ENCODE data around the gene PPFIA4. TPM values are rescaled to one million over a fixed set of nuclear protein-coding genes. Genes with fewer than 3 reads are reported as not detected.
"Not testable (repeated sequence)": the region's sequence is repeated elsewhere in the genome, so short reads cannot be mapped to it uniquely, and the experiment has no call there.

PPFIA4 gene
- total and polyA plus RNA-seq, 8 donors, result 0.29 to 2.2 (median 0.89) TPM; not detected in 1

DNA sequence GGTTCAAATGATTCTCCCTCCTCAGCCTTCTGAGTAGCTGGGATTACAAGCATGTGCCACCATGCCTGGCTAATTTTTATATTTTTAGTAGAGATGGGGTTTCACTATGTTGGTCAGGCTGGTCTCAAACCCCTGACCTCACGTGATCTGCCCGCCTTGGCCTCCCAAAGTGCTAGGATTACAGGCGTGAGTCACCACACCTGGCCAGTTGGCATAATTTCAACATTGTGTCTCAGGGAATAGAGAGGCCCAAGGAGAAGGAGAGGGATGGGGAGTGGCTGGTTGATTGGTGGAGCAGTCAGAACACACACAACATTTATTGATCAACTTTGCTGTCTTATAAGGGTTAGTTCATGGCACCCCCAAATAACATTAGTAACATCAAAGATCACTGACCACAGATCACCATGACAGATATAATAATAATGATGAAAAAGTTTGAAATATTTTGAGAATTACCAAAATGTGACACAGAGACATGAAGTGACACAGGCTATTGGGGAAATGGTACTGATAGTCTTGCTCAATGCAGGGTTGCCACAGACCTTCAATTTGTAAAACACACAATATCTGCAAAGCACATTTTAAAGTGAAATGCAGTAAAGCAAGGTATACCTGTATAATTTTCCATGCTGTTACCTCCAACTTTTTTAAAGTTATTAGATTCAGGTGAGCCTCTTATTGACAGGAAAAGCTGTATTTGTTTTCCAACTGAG lies 43.4 kb upstream of the PPFIA4 start:
- no peaks in the 10 kb centered on the region for H3K36me3 ChIP-seq
- TF ChIP-seq, protein P1, sequence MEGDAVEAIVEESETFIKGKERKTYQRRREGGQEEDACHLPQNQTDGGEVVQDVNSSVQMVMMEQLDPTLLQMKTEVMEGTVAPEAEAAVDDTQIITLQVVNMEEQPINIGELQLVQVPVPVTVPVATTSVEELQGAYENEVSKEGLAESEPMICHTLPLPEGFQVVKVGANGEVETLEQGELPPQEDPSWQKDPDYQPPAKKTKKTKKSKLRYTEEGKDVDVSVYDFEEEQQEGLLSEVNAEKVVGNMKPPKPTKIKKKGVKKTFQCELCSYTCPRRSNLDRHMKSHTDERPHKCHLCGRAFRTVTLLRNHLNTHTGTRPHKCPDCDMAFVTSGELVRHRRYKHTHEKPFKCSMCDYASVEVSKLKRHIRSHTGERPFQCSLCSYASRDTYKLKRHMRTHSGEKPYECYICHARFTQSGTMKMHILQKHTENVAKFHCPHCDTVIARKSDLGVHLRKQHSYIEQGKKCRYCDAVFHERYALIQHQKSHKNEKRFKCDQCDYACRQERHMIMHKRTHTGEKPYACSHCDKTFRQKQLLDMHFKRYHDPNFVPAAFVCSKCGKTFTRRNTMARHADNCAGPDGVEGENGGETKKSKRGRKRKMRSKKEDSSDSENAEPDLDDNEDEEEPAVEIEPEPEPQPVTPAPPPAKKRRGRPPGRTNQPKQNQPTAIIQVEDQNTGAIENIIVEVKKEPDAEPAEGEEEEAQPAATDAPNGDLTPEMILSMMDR (IDR thresholded peaks at IDR 0.05), result no peak
- TF ChIP-seq POLR2A (IDR thresholded peaks at IDR 0.05), result no peak
- no peak for TF ChIP-seq EP300 (IDR thresholded peaks at IDR 0.05)
- TF ChIP-seq POLR2AphosphoS5 (IDR thresholded peaks at IDR 0.05), result no peak
- intact Hi-C loops (cut with DNase I; ENCODE audit: low total_unique reads), result no loop called here
- no peak overlapping the region for H3K4me3 ChIP-seq
- peaks cover 0 to 14% (median 0%) of the 10 kb centered on the region in 3 donors for H3K27me3 ChIP-seq
- H3K27ac ChIP-seq, result no peak overlapping the region
- H3K4me1 ChIP-seq, result no peaks in the 10 kb centered on the region
- H3K9me3 ChIP-seq, result no peaks in the 10 kb centered on the region
- DNase-seq, result no peak
- WGBS, 5 donors, result 55 to 74% (median 64%) methylated on average over 3 of the region's 3 CpGs

DNA sequence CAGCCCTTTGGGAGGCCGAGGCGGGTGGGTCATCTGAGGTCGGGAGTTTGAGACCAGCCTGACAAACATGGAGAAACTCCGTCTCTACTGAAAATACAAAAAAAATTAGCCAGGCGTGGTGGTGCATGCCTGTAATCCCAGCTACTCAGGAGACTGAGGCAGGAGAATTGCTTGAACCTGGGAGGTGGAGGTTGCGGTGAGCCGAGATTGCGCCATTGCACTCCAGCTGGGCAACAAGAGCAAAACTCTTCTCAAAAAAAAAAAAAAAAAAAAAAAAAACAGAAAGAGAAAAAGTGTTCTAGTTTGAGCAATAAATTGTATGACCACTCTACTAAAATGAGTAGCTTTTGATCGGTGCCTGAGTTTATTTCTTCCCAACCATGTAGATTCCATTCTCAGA lies 40.2 kb upstream of the PPFIA4 start:
- intact Hi-C loops (cut with DNase I; ENCODE audit: low total_unique reads); DNase-seq: not testable (repeated sequence)
- WGBS, 5 donors, result 73 to 86% (median 80%) methylated on average over 9 of the region's 9 CpGs

DNA sequence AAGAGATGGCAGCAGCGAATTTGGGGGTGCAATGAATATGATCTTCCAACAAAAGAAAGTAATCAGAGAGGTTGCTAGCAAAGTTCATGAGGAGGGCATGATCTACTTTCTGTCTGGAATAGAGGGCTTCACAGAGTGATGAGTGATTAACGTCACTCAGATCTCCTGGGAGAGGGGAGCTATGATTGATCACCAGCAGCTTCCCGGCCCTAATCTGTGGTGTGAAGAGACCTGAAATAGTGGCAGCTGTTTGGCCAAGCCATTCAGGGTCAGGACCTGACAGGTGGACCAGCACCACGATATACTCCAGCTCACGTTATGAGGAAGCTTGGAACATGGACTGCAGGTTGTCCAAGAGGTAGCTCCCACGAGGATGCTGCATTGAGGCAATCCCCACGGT lies 39.0 kb upstream of the PPFIA4 start:
- intact Hi-C loops (cut with DNase I; ENCODE audit: low total_unique reads), result no loop called here
- Histone ChIP-seq H3K27ac (no peak overlapping the region), H3K9me3 (no peaks in the 10 kb centered on the region), H3K4me3 (no peak overlapping the region), H3K4me1 (no peaks in the 10 kb centered on the region), H3K27me3 (peaks cover 0 to 5% (median 0%) of the 10 kb centered on the region in 3 donors), H3K36me3 (no peaks in the 10 kb centered on the region)
- whole genome bisulfite sequencing, 5 donors, result 55 to 65% (median 58%) methylated on average over 6 to 7 of the region's 7 CpGs
- DNase-seq, result no peak
- TF ChIP-seq POLR2A (IDR thresholded peaks at IDR 0.05) (no peak), POLR2AphosphoS5 (IDR thresholded peaks at IDR 0.05) (no peak)

More for the DNA sequence above, 40.2 kb upstream of the PPFIA4 start:
- H3K36me3 ChIP-seq, H3K4me3 ChIP-seq, H3K27ac ChIP-seq, H3K27me3 ChIP-seq, H3K9me3 ChIP-seq, H3K4me1 ChIP-seq: not testable (repeated sequence)

DNA sequence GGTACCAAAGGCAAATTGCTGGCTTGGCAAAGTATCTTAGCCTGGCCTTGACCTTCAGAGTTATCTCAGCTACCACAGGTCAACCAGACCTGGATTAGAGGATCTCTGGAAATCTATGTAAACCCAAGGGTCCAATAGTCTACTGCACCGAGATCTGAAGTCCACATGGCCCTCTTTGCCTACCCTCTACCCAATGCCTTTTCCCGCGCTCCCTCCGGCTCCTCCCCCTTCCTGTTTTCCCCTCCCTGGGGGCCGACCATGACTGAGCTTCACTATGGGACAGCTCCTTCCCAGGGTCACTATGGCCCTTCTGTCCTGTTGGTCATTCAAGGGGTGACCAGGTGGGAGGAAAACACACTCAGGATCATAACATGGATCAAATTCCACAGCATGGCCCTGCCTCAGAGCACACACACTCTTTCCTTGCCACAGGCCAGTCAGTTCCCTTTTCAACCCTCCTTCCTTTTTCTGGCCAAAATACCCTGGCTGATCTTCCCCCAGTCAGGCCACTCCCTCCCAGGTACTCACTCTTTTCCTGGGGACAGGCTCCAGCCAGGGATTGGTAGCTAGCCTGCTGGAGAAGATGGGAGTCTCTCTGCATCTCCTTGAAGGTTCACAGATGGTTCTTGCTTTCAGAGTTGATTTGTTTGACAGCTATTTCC lies 38.2 kb upstream of the PPFIA4 start:
- Histone ChIP-seq H3K27me3 (peaks cover 0 to 5% (median 0%) of the 10 kb centered on the region in 3 donors), H3K9me3 (no peaks in the 10 kb centered on the region), H3K36me3 (no peaks in the 10 kb centered on the region), H3K27ac (no peak overlapping the region), H3K4me3 (no peak overlapping the region), H3K4me1 (no peaks in the 10 kb centered on the region)
- no peak for TF ChIP-seq EP300 (IDR thresholded peaks at IDR 0.05)
- no peak for TF ChIP-seq POLR2AphosphoS5 (IDR thresholded peaks at IDR 0.05)
- TF ChIP-seq, protein P1 (IDR thresholded peaks at IDR 0.05), result no peak
- TF ChIP-seq POLR2A (IDR thresholded peaks at IDR 0.05), result no peak
- intact Hi-C loops (cut with DNase I; ENCODE audit: low total_unique reads), result no loop called here
- no peak for DNase-seq
- WGBS, 5 donors, result 70 to 80% (median 76%) methylated on average over 5 of the region's 5 CpGs

DNA sequence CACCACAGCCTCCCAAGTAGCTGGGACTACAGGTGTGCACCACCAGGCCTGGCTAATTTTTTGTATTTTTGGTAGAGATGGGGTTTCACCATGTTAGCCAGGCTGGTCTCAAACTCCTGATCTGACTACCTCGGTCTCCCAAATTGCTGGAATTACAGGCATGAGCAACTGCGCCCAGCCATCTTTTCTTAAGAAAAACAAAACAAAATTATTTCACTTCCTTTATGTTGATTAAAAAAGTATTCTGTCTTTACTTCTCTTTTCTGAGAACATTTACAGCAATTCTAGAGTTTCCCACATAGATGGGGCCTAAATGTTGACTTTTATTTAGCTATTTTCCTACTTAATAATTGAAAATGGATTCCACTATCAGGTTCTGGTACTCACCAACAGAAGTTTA lies 36.4 kb upstream of the PPFIA4 start:
- Histone ChIP-seq H3K27me3 (peaks cover 0 to 18% (median 0%) of the 10 kb centered on the region in 3 donors), H3K4me3 (no peak overlapping the region), H3K27ac (no peak overlapping the region), H3K9me3 (no peaks in the 10 kb centered on the region), H3K4me1 (no peaks in the 10 kb centered on the region), H3K36me3 (no peaks in the 10 kb centered on the region)
- no peak for TF ChIP-seq EP300 (IDR thresholded peaks at IDR 0.05)
- TF ChIP-seq, protein P1 (IDR thresholded peaks at IDR 0.05), result no peak
- no peak for TF ChIP-seq POLR2A (IDR thresholded peaks at IDR 0.05)
- no peak for TF ChIP-seq POLR2AphosphoS5 (IDR thresholded peaks at IDR 0.05)
- intact Hi-C loops (cut with DNase I; ENCODE audit: low total_unique reads), result no loop called here
- no peak for DNase-seq
- 81 to 93% (median 92%) methylated on average over 2 of the region's 2 CpGs for WGBS, 5 donors
